Esophagus squamous epithelium (tissue), 4 donors: ENCODE results near the gene NOD1.

ENCODE experiments used
- POLR2A ChIP-seq, 4 donors: fragments of 450-650 bp; IDR thresholded peaks; one replicate each; pipeline ENCODE4 v1.6.1; 2017; ENCODE audit warnings: antibody characterized with exemption in 4 of 4, mild to moderate bottlenecking in 4 of 4, moderate library complexity in 3 of 4
- TF ChIP-seq, protein P1 (sequence below), 6 experiments: fragments of 450-650 bp in 4 of 6; fragments of 200-600 bp in 2 of 6; sonication (generic) in 2 of 6; IDR thresholded peaks; one replicate each; pipeline ENCODE4 v1.5.1; 2016 to 2019; ENCODE audit warnings: antibody characterized with exemption in 6 of 6, mild to moderate bottlenecking in 4 of 6, moderate library complexity in 4 of 6

DNA sequence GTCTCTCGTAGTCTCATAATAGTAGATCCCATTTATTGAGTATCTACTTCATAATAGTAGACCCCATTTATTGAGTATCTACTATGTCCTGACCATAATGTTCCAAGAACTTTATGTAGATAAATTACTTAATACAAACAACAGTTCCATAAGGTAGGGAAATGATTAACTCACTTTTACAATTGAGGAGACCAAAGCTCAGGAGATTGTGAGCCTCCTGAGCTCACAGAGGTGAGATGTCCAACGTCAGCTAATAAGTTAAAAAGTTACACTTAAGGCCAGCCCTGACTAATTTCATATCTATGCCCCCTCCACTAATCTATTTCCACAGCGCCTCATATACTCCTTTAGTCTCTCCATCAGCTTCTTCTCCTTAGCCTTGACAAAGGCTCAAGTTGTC lies 43.6 kb upstream of the NOD1 start:
- TF ChIP-seq POLR2A (IDR thresholded peaks at IDR 0.05), result no peak
- TF ChIP-seq, protein P1, sequence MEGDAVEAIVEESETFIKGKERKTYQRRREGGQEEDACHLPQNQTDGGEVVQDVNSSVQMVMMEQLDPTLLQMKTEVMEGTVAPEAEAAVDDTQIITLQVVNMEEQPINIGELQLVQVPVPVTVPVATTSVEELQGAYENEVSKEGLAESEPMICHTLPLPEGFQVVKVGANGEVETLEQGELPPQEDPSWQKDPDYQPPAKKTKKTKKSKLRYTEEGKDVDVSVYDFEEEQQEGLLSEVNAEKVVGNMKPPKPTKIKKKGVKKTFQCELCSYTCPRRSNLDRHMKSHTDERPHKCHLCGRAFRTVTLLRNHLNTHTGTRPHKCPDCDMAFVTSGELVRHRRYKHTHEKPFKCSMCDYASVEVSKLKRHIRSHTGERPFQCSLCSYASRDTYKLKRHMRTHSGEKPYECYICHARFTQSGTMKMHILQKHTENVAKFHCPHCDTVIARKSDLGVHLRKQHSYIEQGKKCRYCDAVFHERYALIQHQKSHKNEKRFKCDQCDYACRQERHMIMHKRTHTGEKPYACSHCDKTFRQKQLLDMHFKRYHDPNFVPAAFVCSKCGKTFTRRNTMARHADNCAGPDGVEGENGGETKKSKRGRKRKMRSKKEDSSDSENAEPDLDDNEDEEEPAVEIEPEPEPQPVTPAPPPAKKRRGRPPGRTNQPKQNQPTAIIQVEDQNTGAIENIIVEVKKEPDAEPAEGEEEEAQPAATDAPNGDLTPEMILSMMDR (IDR thresholded peaks at IDR 0.05), result no peak
